LHCN-M2 (cell line): Measurements from ENCODE around the gene LBH. TPM values are rescaled to one million over a fixed set of nuclear protein-coding genes. Genes with fewer than 3 reads are reported as not detected.

Source experiments
- DNase-seq: peaks from one replicate; pipeline ENCODE4 v3.0.0-alpha.2; 2012; ENCODE audit warnings: low read depth
- total RNA-seq: library from RNA; depleted of rRNA; stranded (reverse); fragments of >200 nt; gene quantifications from 2 replicates; pipeline ENCODE4 v1.2.3, GENCODE V29; 2014

The LBH gene
- total RNA-seq, 1 experiment from 2014 or later, result 71.0 TPM

DNA sequence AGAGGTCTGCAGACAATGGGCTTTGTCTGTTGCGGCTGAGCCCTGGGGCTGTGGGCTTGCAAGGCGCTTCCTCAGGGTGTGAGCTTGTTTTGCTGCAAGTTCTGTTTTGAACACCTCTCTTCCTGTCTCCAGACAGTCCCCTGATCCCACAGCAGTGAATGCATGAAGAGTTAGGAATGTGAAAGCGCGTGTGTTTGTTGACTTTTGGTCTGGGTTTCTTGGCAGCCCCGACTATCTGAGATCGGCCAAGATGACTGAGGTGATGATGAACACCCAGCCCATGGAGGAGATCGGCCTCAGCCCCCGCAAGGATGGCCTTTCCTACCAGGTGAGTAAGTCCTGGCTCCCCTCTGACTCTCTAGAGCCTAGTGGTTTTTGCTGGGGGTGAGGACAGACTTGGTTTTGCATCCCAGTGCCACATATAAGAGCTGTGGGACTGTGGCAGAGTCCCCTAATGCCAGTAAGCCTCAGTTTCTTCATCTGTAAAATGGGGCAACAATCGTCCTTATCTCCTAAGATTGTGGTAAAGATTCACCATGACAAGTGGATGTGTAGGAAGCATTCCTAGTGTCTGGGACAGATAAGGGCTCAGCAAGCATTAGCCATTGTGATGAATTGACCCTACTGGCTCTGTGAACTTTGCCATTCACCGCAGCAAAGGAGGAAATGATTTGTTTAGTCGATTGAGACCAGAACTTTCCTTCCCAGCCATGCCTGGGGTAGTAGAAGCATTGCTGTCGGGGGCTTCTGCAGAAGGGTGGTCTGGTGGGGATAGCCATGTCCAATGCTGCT is 3.0 kb downstream of the LBH start:
- DNase-seq, result peak; percentile 77

DNA sequence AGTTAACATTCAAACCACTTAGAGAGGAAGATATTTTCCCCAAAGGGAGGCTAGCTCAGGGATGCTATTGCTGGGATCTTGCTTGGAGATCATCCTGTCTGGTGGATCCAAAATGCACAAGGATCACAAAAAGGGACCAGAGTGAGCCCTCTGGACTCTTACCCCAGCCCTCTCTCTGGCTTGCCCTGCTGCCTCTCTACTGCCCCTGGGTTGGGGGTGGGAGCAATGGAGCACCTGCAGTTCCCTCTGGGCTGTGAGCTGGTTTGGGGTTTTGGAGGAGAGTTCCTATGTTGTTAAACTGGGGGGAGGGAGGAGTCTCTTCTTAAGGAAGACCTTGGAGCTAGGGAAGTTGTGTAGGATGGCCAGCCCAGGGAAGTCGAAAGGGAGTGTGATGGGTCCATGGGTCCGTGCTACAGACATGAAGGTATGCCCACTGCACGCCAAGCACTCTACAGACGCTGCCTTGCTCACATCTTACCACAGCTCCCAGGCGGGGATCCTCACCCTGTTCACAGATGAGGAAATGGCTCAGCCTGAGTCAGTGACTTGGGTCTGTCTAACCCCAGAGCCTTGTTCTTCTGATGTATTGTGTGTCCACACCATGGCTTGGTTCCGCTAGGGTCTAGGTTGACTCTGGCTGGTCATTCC is 3.8 kb downstream of the LBH start:
- no peak for DNase-seq

DNA sequence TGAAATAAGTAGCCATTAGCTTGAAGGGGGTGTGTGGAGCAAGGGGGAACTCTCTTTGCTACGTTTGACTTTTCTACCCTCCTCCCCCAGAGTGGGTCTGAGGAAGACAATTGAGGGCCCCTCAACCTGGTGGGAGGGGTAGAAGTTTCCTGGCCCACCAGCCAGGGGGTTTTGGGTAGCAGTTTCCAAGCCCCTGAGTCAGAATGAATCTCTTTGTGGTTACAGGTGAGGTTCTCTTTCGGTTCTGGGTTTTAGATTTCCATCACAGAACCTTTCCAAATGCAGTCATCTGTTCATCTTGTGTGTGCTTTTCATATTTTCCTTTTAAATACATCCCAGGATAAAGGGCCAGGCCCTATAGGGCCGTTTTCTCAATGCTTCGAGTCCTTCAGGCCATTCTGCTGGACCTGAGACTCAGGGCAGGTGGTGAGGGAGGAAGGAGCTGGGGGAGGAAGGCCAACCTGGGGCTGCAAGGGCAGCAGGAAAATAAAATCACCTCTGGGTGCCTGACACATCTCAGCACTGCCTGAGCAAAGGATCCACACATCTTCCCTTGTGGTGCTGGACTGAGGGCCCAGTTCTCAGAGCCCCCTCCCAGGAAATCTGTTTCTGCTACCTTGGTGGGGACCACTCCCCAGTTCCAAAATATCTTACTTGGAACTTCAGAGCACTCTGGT is 4.7 kb downstream of the LBH start:
- no peak for DNase-seq

DNA sequence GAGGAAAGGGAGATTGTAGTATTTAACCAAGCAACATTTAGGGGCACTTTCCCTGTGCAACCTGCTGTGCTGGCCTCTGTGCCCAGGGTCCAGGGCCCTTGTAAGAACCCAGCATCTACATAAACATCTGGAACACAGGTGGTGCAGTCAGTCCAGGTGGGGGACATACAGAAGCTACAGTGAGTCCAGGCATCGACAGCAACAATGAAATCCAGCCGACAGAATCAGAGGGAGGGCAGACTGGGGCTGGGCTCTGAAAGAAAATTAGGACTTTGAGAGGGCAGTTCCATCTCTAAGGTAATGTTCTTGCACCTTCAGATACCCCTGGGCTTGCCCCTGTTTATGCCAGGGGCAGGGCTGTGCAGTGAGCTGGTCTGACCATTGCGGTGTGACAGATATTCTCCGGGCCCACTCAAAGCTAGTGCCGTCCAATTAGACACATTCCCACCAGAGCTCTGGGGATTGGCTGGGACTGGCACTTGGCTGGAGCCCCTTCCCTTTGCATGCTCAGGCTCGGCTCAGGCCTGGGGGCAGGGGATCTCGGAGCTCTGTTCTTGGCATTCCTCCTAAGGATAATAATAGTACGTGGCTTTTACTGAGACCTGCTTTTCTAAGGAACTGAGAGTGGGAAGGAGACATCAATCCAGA is 5.4 kb downstream of the LBH start:
- no peak for DNase-seq

DNA sequence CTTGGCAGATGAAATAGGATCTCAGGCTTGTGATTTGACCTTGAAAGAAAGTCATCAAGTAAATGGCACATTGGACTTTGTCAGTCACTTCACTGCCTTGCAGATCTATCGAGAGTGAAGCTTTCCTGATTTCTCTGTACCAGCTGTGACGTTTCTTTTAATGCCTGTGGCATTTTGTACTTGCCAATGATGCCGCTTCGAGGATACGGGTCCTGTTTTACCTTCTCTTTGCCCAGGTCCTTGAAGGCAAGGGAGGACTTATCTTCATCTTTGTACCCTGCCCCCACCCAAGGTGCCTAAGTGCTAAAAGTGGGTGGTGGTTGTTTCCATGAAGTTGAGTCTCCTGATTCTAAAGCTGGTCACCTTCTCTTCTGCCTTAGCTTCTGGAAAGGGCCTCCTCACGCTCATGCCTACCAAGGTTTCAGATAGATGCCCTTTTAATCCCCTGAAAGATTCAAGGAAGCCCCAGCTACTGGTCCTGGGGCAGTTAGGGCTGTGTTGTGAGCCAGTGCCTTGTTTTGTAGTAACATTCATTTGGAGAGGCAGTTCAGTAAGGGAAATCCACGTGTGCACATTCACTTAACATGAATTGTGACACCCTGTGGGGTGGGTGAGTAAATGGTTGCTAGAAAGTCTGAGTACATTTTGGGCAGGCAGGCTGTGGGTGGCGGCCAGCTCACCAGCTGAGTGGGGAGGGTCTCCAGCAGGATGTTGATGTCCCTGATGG is 6.1 kb downstream of the LBH start:
- no peak for DNase-seq

DNA sequence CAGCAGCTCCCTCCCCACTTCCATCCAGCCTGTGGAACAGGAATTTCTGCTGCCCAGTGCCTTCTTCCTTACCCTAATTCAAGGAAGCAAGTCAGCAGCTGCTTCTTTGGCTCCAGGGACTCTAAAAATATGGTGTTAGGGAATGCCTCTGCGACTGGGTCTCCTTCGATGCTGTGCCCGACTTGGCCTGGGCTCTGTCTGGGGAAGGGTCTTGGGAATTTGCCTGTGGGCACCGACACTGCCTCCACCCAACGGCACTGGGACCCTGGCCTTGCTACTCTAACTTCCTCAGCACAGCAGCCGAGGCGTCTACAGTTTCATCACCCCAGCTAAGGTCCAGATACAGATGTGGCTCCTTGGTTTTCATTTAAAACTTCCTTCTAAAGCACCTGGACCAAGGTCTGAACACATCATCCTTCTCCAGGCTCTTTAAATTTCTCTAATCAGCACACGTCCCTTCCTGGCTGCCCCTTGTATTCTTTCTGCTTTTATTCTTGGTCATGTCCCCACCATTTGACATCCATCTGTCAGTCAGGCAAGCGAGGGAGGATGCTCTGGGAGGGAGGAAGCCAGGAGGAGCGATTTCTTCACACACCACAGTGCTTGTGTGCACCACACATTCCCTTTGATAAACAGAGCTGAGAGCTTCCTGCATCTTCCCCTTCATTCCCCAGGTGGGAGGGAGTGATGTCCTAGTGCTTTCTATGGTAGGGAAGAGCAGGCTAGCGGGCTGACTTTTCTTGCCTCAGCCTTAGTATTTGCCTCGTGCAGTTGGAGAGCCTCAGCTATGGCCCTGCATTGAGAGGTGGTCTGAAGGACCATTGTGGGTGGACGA is 6.8 kb downstream of the LBH start:
- no peak for DNase-seq

DNA sequence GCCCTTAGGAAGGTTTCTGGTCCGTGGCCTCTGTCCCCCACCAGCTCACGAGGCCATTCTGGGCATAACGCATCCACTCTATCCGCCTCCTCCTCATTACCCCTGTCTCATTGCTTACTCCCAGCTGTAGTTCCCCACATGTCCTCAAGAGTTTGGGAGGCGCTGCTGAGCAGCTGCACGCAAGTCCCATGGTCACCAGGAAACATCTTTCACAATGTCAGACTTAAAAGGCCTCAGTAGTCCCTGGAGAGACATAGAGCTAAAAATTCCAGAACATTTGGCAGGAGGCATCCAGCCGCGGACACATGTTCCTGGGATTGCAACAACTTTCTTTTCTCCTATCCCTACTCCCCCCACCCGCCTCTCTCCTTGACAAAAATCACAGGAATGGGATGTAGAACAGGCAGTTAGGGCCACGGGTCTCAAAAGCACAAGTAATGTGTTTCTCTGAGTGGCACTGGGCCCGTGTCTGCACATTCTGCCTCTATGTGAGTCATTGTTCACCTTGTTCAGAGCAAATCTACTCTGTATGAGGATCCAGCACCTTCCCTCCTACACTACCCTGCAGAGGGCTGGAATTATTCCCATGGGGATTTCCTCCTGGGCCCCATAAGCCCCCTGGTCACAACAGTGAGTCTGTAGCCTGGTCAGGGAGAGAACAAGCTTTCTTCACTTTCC is 8.1 kb downstream of the LBH start:
- peak; percentile 88 for DNase-seq

DNA sequence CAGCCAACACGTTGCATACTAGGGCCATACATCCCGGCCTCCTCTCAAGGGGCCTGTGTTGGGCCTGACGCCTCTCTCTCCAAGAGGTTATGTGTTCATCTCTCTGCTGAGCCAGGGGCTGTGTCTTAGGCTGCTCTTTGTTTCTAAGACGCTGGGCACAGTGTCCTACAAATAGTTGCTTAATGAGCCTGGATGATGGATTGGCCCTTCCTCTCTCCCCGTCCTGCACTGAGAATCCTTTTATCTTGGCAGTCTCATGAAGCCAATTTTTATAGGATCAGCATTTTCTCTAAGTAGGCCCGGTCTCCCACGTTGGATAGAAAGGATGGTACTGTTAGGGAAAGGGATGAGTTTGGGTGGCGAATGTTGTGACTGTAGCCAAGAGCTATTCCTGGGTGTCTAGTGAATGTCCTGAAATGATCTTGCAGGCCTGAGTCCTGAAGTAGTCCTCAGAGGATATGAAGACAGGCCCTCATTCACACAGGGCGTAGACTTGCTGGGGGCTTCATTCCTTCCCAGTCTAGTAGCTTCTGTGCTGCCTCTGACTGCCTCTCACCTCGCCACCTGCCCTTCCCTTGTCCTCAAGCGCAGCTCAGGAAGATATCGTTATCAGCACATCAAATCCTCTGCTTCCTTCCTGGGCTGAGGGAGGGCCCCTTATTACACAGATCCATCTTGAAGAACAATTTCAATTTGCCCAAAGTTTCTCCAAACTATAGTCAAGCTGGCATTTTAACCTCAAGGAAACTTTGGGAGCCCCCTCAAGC is 8.8 kb downstream of the LBH start:
- no peak for DNase-seq

DNA sequence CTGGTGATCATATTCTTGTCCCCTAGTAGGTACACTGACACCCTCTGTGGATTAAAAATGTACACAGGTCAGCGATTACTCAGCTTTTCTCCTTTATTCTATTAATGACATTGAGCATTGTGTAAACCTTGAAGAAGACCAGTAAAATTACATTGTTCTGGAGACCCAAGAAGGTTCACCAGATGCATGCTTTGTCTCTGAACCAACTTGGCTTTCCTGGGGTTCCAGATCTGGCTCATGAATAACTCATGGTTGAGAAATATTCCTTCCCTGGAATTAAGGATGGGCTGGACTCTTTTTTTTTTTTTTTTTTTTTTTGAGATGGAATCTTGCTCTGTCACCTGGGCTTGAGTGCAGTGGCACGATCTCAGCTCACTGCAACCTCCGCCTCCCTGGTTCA is 11.9 kb downstream of the LBH start:
- no peak for DNase-seq

DNA sequence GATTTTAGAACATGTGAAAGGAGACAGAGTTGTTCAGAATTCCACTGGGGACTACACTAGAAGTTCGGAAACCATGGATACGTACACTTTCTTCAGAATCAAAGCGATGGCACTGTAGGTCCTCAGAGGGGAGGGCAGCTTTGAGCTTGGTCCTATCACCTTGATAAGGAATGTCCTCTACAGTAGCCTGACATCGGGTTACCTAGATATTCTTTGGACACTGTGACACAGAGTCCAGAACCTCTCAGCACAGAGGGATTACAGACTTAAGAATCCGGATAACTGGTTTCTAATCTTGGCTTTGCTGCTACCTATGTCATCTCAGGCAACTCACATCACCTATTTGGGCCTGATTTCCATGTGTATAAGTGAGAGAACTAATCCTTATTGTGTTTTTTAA is 14.0 kb downstream of the LBH start:
- DNase-seq, result no peak

DNA sequence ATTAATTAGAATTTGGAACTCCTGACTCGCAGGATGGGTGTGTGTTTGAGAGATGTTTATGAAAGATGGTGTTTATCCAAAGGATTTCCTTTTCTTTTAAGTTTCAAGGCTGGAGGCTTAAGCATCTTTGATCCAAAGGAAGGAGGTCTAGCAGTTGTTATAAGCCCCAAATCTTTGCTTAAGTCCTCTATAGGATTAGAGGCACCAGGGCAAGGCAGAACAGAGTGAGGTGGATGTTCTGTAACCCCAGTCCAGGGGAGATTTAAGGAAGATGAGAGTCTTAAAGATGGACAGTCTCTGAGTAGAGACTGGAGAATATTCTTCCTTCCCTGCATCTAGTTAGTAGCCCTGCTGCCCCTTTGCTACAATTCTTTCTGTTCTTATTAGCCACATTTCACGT is 17.5 kb downstream of the LBH start:
- DNase-seq, result no peak

DNA sequence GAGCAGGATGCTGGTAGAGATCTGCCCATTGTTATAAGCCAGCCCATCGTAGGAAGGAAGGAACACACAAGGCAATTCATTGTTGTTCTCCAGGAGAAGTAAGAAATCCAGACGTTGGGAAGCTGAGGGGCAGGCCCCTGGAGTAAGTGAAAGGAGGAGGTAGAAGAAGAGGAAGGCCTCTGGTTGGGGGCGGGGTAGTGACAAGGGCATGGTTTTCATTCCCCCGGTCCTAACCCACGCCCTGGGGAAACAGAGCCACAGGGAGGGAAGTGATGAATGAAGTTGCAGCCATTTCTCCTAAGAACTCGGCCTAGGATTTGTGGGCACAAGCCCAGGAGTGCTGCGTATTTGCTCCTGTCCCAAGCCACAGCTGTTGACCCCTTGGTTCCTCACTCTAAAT is 18.0 kb downstream of the LBH start:
- DNase-seq, result no peak

DNA sequence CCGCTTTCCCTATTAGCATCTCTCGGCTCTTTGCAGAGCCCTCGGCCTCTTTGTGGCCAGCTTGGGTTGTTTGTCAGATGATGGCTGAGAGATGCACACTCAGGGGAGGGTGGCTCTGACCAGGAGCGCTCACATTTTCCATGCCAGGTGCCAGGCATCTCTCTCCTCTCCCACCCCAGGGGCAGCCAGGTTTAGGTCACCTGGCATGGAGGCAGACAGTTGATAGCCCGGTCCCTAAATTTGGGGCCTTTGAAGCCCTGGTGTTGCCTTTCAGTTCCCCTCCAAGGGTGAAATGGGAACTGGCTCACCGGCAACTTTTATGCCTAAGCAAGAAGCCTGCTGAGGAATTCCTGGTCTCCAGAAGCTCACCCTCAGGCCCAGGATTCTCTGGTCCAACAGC is 19.1 kb downstream of the LBH start:
- DNase-seq, result no peak

DNA sequence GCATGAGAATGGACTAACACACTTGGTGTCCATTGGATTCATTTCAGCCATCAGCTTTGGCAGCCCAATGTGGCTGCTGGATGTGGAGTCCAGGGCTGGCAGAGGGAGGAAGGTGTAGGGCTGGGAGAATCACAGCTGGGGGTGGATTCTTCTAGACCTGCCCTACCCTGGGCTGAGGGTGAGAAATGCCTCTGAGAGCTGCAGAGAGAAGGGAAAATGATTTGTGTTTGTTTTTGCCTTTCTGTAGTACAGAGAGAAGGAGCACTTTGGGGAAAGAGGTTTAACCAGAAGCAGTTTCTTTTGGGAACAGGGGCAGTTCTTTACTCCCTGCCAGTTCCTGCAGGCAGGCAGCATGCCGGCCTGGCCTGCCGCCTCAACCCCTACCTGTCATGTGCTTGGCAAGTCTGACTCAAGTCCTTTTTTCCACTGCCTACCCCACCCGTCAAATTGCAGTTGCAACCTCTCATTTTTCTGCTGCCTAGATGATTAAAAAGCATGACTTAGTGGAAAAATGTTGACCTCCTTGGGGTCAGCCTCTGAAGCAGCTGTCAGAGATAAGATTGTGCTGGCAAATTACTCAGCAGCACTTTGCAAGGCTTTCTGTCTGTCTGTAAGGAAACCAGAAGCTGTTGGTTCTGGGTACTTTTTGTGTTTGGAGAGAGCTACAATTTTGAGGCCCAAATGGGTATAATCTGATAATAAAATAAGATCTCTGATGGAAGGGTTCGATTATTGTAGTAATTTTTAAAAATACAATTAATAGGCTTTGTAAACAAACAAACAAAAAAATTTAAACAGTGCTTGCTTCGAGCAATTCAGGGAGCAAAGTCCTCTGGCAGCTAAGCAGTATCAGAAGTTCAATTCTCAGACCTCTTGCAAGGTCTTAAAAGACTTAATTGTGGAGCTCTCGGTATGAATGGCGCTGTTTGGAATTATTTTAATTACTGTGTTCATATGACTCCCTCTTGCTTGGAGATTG is 21.7 kb downstream of the LBH start:
- DNase-seq, result peak; percentile 96

DNA sequence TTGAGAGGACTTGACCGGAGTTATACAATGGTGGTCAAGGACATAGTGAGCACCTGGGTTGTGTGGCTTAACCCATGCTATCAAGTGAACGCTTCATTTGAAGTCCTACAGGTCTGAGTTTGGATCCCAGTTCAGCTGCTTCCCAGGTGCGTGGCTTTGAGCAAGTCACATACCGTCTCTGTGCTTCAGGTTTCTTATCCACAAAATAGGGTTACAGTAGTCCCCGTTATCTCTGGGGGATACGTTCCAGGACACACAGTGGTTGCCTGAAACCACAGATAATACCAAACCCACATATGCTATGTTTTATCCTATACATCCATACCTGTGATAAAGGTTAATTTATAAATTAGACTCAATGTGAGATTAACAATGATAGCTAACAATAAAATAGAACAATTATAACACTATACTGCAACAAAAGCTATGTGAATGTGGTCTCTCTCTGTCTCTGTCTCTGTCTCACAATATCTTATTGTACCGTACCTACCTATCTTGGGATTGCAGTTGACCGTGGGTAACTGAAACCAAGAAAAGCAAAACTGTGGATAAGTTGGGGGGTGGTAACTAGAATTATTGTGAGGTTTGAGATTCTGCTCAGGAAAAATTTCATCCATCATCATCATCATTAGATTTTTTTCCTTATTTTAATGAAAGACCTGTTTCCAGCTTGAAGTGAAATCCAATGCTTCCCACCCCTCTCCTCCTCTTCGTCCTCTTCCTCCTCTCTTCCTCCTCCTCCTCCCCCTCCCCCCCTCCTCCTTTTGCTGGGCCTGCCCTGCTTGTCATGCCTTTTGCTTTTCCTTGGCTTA is 22.7 kb downstream of the LBH start:
- no peak for DNase-seq

DNA sequence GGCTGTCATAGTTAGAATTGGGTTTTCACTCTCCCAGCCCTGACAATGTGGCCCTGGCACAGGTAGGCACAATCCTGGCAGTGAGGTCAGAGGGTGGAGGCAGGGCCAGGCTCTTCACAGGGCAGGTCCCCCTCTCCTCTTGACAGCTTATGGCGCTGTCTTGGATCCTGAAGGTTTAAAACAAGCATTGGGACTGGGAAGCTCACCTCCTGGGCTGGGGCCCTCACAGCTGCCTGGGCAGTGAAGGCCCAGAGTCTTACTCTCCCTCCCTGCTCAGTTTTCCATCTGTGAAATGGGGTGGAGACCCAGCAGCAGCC is 23.3 kb downstream of the LBH start:
- no peak for DNase-seq

DNA sequence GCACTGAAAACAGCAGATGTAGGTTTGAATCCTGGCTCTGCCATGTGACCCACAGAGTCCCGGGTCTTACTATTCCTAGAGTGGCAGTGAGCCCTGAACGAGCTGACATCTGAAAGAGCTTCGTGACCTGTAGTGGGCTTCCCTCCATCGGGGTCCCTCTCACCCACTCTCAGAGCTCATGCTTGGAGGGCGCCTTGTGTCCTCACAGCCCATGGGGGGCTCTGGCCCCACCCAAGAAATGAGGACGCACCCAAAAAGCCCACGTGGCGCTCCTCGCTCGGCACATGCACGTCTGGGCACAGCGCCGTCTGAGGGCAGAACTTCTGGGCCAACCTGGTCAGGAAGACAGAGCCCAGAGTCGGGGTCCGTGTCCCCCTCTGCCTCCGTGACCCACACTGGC is 23.7 kb downstream of the LBH start:
- DNase-seq, result no peak
